GM10266 (cell line): ENCODE results near the gene IRAK1BP1.

Source experiments
- DNase-seq: peaks from one replicate; pipeline ENCODE4 v3.0.0; 2012; ENCODE audit errors: extremely low spot score
- CTCF ChIP-seq: IDR thresholded peaks from 2 replicates; pipeline ENCODE4 v1.5.1; 2012; ENCODE audit warnings: mild to moderate bottlenecking, low read depth; ENCODE audit not compliant: control insufficient read depth, insufficient read depth; ENCODE audit errors: missing control alignments

Gene IRAK1BP1

GRCh38 chr6:78947529-78947928, 80.2 kb downstream of the IRAK1BP1 start:
- no peak for TF ChIP-seq CTCF
- DNase-seq: no peak

GRCh38 chr6:78947962-78948361, 80.6 kb downstream of the IRAK1BP1 start:
- TF ChIP-seq CTCF: no peak
- DNase-seq: no peak

- no peak for TF ChIP-seq CTCF
- no peak for DNase-seq
Observed at GRCh38 chr6:78948785-78949184, 81.4 kb downstream of the IRAK1BP1 start.

- no peak for TF ChIP-seq CTCF
- no peak for DNase-seq
Observed at GRCh38 chr6:78952362-78952761, 85.0 kb downstream of the IRAK1BP1 start.
